Kidney (tissue), 14 donors: ENCODE measurements around the gene CADPS. TPM values are rescaled to one million over a fixed set of nuclear protein-coding genes. Genes with fewer than 3 reads are reported as not detected.
A peak's percentile ranks its signal among the peaks of the same experiment; 100 is the strongest.

Source experiments
- DNase-seq, 5 donors: peaks; one replicate each; pipeline ENCODE4 v3.0.0-alpha.2; 2013 to 2020
- FAIRE-seq: peaks from 2 replicates; lab custom pipeline; 2012; peaks lifted over from hg19 to GRCh38; lab: Jason Lieb, UNC
- H3K27ac ChIP-seq, 2 donors: one replicate each; pipeline ENCODE4 v1.7.0; 2013; ENCODE audit warnings: low read depth in 2 of 2, low read length in 2 of 2, inconsistent platforms in 1 of 2
- H3K27me3 ChIP-seq: one replicate; pipeline ENCODE4 v1.7.1; 2013; ENCODE audit warnings: low read length, inconsistent platforms; ENCODE audit not compliant: control insufficient read depth, insufficient read depth
- H3K36me3 ChIP-seq, 3 donors: one replicate each; pipeline versions ENCODE4 v1.7.0 to v1.7.1; 2013; ENCODE audit warnings: low read length in 3 of 3, control low read depth in 1 of 3, inconsistent platforms in 1 of 3; ENCODE audit not compliant: insufficient read depth in 3 of 3, control insufficient read depth in 2 of 3
- H3K4me1 ChIP-seq, 3 donors: one replicate each; pipeline versions ENCODE4 v1.7.0 to v1.7.1; 2013; ENCODE audit warnings: low read length in 3 of 3, inconsistent platforms in 1 of 3, low read depth in 1 of 3; ENCODE audit not compliant: control insufficient read depth in 2 of 3, insufficient read depth in 2 of 3
- H3K4me3 ChIP-seq, 3 donors: one replicate each; pipeline versions ENCODE4 v1.7.0 to v1.8.1; 2013; ENCODE audit warnings: low read length in 3 of 3, control low read depth in 1 of 3, inconsistent platforms in 1 of 3
- H3K9ac ChIP-seq, 3 donors: one replicate each; pipeline versions ENCODE4 v1.7.0 to v1.7.1; 2013; ENCODE audit warnings: low read length in 3 of 3, control low read depth in 1 of 3, inconsistent platforms in 1 of 3
- H3K9me3 ChIP-seq, 3 donors: one replicate each; pipeline versions ENCODE4 v1.7.0 to v1.7.1; 2013; ENCODE audit warnings: low read length in 3 of 3, control low read depth in 1 of 3, inconsistent platforms in 1 of 3; ENCODE audit not compliant: control insufficient read depth in 2 of 3, insufficient read depth in 1 of 3
- intact Hi-C: fragments of 100-400 bp; cut with DNase I; formaldehyde crosslinking; loops from one replicate; pipeline ENCODE4 v1.11.1; 2022
- polyA plus RNA-seq: library from polyadenylated mRNA; stranded (reverse); fragments of 350-450 nt; fragmentation: Illumina TruSeq; extraction: RNeasy Lipid Tissue Mini Kit (QIAGEN cat#74804); gene quantifications from one replicate; pipeline ENCODE4 v1.2.3, GENCODE V29; 2014; ENCODE audit warnings: low read depth, low replicate concordance; ENCODE audit not compliant: insufficient read depth
- total RNA-seq: library from RNA; stranded (reverse); fragmentation: NEBNext Ultra II Directional; extraction: Animal tissue kit (Norgen Biotek cat#: 25700); gene quantifications from one replicate; pipeline ENCODE4 v1.2.1, GENCODE V29; 2021
- TF ChIP-seq, protein P1 (sequence below): IDR thresholded peaks from 3 replicates; pipeline ENCODE4 v1.5.1; 2012; ENCODE audit warnings: mild to moderate bottlenecking, moderate library complexity, borderline replicate concordance; ENCODE audit not compliant: insufficient read depth; ENCODE audit errors: extremely low read depth
- donor health status: control.
- donor health status: control.
- donor health status: control.
- donor health status: control.
- donor health status: control.
- donor health status: DM: yes; HTN: yes; CAD: no.
- donor health status: Normal renal cell carcinoma (clear cell type).

The CADPS gene
- total and polyA plus RNA-seq, 2 donors from 2014 or later, result 0.98 TPM; not detected in 1

- TF ChIP-seq, protein P1, sequence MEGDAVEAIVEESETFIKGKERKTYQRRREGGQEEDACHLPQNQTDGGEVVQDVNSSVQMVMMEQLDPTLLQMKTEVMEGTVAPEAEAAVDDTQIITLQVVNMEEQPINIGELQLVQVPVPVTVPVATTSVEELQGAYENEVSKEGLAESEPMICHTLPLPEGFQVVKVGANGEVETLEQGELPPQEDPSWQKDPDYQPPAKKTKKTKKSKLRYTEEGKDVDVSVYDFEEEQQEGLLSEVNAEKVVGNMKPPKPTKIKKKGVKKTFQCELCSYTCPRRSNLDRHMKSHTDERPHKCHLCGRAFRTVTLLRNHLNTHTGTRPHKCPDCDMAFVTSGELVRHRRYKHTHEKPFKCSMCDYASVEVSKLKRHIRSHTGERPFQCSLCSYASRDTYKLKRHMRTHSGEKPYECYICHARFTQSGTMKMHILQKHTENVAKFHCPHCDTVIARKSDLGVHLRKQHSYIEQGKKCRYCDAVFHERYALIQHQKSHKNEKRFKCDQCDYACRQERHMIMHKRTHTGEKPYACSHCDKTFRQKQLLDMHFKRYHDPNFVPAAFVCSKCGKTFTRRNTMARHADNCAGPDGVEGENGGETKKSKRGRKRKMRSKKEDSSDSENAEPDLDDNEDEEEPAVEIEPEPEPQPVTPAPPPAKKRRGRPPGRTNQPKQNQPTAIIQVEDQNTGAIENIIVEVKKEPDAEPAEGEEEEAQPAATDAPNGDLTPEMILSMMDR, result no peak
- Histone ChIP-seq H3K9me3 (peaks cover 0 to 3% (median 0%) of the 10 kb centered on the region in 3 donors), H3K36me3 (no peaks in the 10 kb centered on the region), H3K4me1 (no peaks in the 10 kb centered on the region), H3K27ac (no peak overlapping the region), H3K27me3 (peaks cover 3% of the 10 kb centered on the region), H3K9ac (no peak overlapping the region), H3K4me3 (no peak overlapping the region)
- DNase-seq (no peak), FAIRE-seq (no peak)
- intact Hi-C loops, result no loop called here
Measured at GRCh38 chr3:62387251-62387650, 488.0 kb downstream of the CADPS start.

DNA sequence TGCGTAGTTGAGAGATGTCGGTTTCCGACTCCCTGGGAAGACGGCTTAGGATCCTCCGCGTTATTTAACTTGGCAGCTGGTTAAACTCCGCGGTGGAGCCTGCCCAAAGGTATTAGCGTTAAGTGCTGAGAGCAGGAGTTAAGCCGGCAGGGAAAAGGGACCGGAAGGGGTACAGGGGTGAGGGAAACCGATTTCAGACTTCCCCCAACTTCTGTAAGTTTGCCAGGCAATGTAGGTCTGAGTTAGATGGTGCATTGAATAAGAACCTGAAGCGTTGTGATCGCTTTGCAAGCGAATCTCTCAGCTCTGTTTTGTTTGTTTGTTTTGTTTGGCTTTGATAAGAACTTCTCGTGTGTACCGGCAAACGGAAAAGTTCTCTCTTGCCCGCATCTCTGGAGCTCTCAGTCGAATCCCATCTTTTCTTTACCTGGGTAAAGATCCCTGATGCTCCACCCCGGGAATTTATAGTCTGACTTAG is 495.9 kb downstream of the CADPS start:
- TF ChIP-seq, protein P1, result no peak
- peaks cover 63% of the 10 kb centered on the region for H3K27me3 ChIP-seq
- H3K36me3 ChIP-seq, result no peaks in the 10 kb centered on the region
- intact Hi-C loops, result no loop called here
- H3K4me3 ChIP-seq, result no peak overlapping the region
- FAIRE-seq (no peak), DNase-seq (peak in 3 of 5 donors; percentile 29 to 42 (median 31))
- no peaks in the 10 kb centered on the region for H3K9me3 ChIP-seq
- no peak overlapping the region for H3K27ac ChIP-seq
- no peaks in the 10 kb centered on the region for H3K4me1 ChIP-seq
- no peak overlapping the region for H3K9ac ChIP-seq

DNA sequence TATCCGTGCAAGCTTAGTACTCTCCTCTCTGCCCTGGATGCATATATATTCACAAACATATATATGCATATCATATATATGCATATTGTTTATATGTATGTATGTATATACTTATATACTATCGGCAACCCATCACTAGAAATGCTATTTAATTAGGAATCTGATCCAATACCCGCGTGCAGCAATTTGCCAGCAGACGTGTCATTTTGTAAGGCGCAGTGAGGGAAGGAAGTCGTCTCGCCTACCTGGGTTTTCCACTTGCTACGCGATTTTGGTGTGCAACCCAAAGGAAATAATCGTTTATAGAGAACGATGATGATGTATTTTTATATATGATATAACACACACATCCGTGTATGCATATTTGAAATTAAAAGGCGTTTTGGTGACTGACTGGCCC is 496.3 kb downstream of the CADPS start:
- H3K9ac ChIP-seq, result no peak overlapping the region
- no peak overlapping the region for H3K4me3 ChIP-seq
- peaks cover 67% of the 10 kb centered on the region for H3K27me3 ChIP-seq
- H3K36me3 ChIP-seq, result no peaks in the 10 kb centered on the region
- TF ChIP-seq, protein P1, result no peak
- FAIRE-seq (no peak), DNase-seq (peak in 1 of 5 donors; percentile 40)
- no peaks in the 10 kb centered on the region for H3K9me3 ChIP-seq
- intact Hi-C loops, result no loop called here
- peaks cover 0 to 1% (median 0%) of the 10 kb centered on the region in 3 donors for H3K4me1 ChIP-seq
- no peak overlapping the region for H3K27ac ChIP-seq
